Memory B cell (primary cell): ENCODE data around the gene EXOC6.
A peak's percentile ranks its signal among the peaks of the same experiment; 100 is the strongest.
"Not testable (repeated sequence)": the region's sequence is repeated elsewhere in the genome, so short reads cannot be mapped to it uniquely, and the experiment has no call there.

Experiments used
- ATAC-seq: fragments of 150-1000 bp; cut with Tn5 transposase; 2 replicates; pipeline ENCODE4 v1.10.0; 2021; ENCODE audit warnings: low read depth, mild to moderate bottlenecking, moderate library complexity
- DNase-seq, 2 donors: peaks; one replicate each; pipeline ENCODE4 v3.0.0; 2022; ENCODE audit warnings: low spot score in 2 of 2
- H3K27ac Mint-ChIP-seq: one replicate; pipeline ENCODE4 v1.8.0; 2022; ENCODE audit warnings: mild to moderate bottlenecking, moderate library complexity, mixed read lengths
- H3K27me3 Mint-ChIP-seq: one replicate; pipeline ENCODE4 v1.8.0; 2022; ENCODE audit warnings: mixed read lengths
- H3K36me3 Mint-ChIP-seq: one replicate; pipeline ENCODE4 v1.8.0; 2022; ENCODE audit warnings: mild to moderate bottlenecking, mixed read lengths
- H3K4me1 Mint-ChIP-seq: one replicate; pipeline ENCODE4 v1.8.0; 2022; ENCODE audit warnings: mixed read lengths
- H3K4me3 Mint-ChIP-seq: one replicate; pipeline ENCODE4 v1.8.0; 2022; ENCODE audit warnings: mild to moderate bottlenecking, moderate library complexity, mixed read lengths
- H3K9me3 Mint-ChIP-seq: one replicate; pipeline ENCODE4 v1.8.0; 2022; ENCODE audit warnings: mixed read lengths

EXOC6 gene

GRCh38 chr10:92914478-92915325, 66.4 kb downstream of the EXOC6 start:
- peaks cover 17% of the 10 kb centered on the region for H3K36me3 Mint-ChIP-seq
- no peaks in the 10 kb centered on the region for H3K9me3 Mint-ChIP-seq
- H3K4me3 Mint-ChIP-seq, result no peak overlapping the region
- peaks cover 2% of the 10 kb centered on the region for H3K4me1 Mint-ChIP-seq
- peak; percentile 25 to 34 for DNase-seq
- H3K27ac Mint-ChIP-seq, result no peak overlapping the region
- H3K27me3 Mint-ChIP-seq, result no peaks in the 10 kb centered on the region
- peak; percentile 78 for ATAC-seq

GRCh38 chr10:92915892-92916291, 67.6 kb downstream of the EXOC6 start:
- H3K4me1 Mint-ChIP-seq, result peaks cover 2% of the 10 kb centered on the region
- H3K4me3 Mint-ChIP-seq, result no peak overlapping the region
- H3K36me3 Mint-ChIP-seq, result peaks cover 19% of the 10 kb centered on the region
- peaks cover 3% of the 10 kb centered on the region for H3K9me3 Mint-ChIP-seq
- no peak for ATAC-seq
- H3K27me3 Mint-ChIP-seq, result no peaks in the 10 kb centered on the region
- no peak for DNase-seq
- no peak overlapping the region for H3K27ac Mint-ChIP-seq

GRCh38 chr10:92916433-92916832, 68.1 kb downstream of the EXOC6 start:
- no peak for DNase-seq
- Mint-ChIP-seq H3K27me3 (no peaks in the 10 kb centered on the region), H3K36me3 (peaks cover 20% of the 10 kb centered on the region), H3K27ac (no peak overlapping the region), H3K4me3 (no peak overlapping the region), H3K4me1 (peaks cover 2% of the 10 kb centered on the region), H3K9me3 (peaks cover 5% of the 10 kb centered on the region)
- no peak for ATAC-seq

GRCh38 chr10:92918603-92919002, 70.3 kb downstream of the EXOC6 start:
- DNase-seq (no peak), ATAC-seq (no peak)
- no peak overlapping the region for H3K4me3 Mint-ChIP-seq
- peaks cover 2% of the 10 kb centered on the region for H3K4me1 Mint-ChIP-seq
- peaks cover 5% of the 10 kb centered on the region for H3K9me3 Mint-ChIP-seq
- peak overlapping the region; percentile 46 for H3K27ac Mint-ChIP-seq
- H3K27me3 Mint-ChIP-seq, result no peaks in the 10 kb centered on the region
- H3K36me3 Mint-ChIP-seq, result peaks cover 22% of the 10 kb centered on the region

- Mint-ChIP-seq H3K27me3 (no peaks in the 10 kb centered on the region), H3K36me3 (peaks cover 20% of the 10 kb centered on the region), H3K4me1 (no peaks in the 10 kb centered on the region), H3K9me3 (peaks cover 5% of the 10 kb centered on the region), H3K4me3 (no peak overlapping the region), H3K27ac (no peak overlapping the region)
- ATAC-seq (no peak), DNase-seq (no peak)
Measured at GRCh38 chr10:92920866-92921265, 72.5 kb downstream of the EXOC6 start.

GRCh38 chr10:92923416-92923815, 75.1 kb downstream of the EXOC6 start:
- ATAC-seq, result no peak
- H3K27ac Mint-ChIP-seq, result no peak overlapping the region
- no peak overlapping the region for H3K4me3 Mint-ChIP-seq
- peaks cover 21% of the 10 kb centered on the region for H3K36me3 Mint-ChIP-seq
- no peak for DNase-seq
- no peaks in the 10 kb centered on the region for H3K27me3 Mint-ChIP-seq
- H3K9me3 Mint-ChIP-seq, result peaks cover 5% of the 10 kb centered on the region
- H3K4me1 Mint-ChIP-seq, result no peaks in the 10 kb centered on the region

GRCh38 chr10:92929896-92930295, 81.6 kb downstream of the EXOC6 start:
- no peaks in the 10 kb centered on the region for H3K9me3 Mint-ChIP-seq
- ATAC-seq, result no peak
- no peak overlapping the region for H3K4me3 Mint-ChIP-seq
- H3K27ac Mint-ChIP-seq, result no peak overlapping the region
- no peaks in the 10 kb centered on the region for H3K27me3 Mint-ChIP-seq
- DNase-seq, result no peak
- H3K4me1 Mint-ChIP-seq, result no peaks in the 10 kb centered on the region
- peaks cover 14% of the 10 kb centered on the region for H3K36me3 Mint-ChIP-seq

- ATAC-seq (no peak), DNase-seq (no peak)
- Mint-ChIP-seq H3K27me3 (no peaks in the 10 kb centered on the region), H3K4me3 (no peak overlapping the region), H3K4me1 (no peaks in the 10 kb centered on the region), H3K9me3 (no peaks in the 10 kb centered on the region), H3K36me3 (peaks cover 14% of the 10 kb centered on the region), H3K27ac (no peak overlapping the region)
Measured at GRCh38 chr10:92931597-92931996, 83.3 kb downstream of the EXOC6 start.

- Mint-ChIP-seq H3K9me3 (no peaks in the 10 kb centered on the region), H3K4me1 (no peaks in the 10 kb centered on the region), H3K4me3 (no peak overlapping the region), H3K36me3 (peaks cover 3% of the 10 kb centered on the region), H3K27ac (no peak overlapping the region), H3K27me3 (no peaks in the 10 kb centered on the region)
- no peak for ATAC-seq
- DNase-seq, result no peak
Measured at GRCh38 chr10:92937876-92938275, 89.6 kb downstream of the EXOC6 start.

GRCh38 chr10:92938841-92939240, 90.5 kb downstream of the EXOC6 start:
- ATAC-seq (no peak), DNase-seq (no peak)
- Mint-ChIP-seq H3K27me3 (no peaks in the 10 kb centered on the region), H3K4me3 (no peak overlapping the region), H3K9me3 (peaks cover 2% of the 10 kb centered on the region), H3K4me1 (no peaks in the 10 kb centered on the region), H3K36me3 (peaks cover 6% of the 10 kb centered on the region), H3K27ac (no peak overlapping the region)

GRCh38 chr10:92942226-92942625, 93.9 kb downstream of the EXOC6 start:
- ATAC-seq, result no peak
- peaks cover 2% of the 10 kb centered on the region for H3K9me3 Mint-ChIP-seq
- no peak for DNase-seq
- no peaks in the 10 kb centered on the region for H3K4me1 Mint-ChIP-seq
- no peak overlapping the region for H3K4me3 Mint-ChIP-seq
- no peak overlapping the region for H3K27ac Mint-ChIP-seq
- H3K36me3 Mint-ChIP-seq, result peaks cover 24% of the 10 kb centered on the region
- H3K27me3 Mint-ChIP-seq, result no peaks in the 10 kb centered on the region

- H3K27ac Mint-ChIP-seq, result no peak overlapping the region
- H3K9me3 Mint-ChIP-seq, result peaks cover 4% of the 10 kb centered on the region
- DNase-seq (no peak), ATAC-seq (no peak)
- no peaks in the 10 kb centered on the region for H3K27me3 Mint-ChIP-seq
- H3K4me3 Mint-ChIP-seq, result no peak overlapping the region
- peaks cover 42% of the 10 kb centered on the region for H3K36me3 Mint-ChIP-seq
- no peaks in the 10 kb centered on the region for H3K4me1 Mint-ChIP-seq
Measured at GRCh38 chr10:92946491-92946890, 98.2 kb downstream of the EXOC6 start.

GRCh38 chr10:92952573-92952972, 104.3 kb downstream of the EXOC6 start:
- H3K27ac Mint-ChIP-seq, H3K4me3 Mint-ChIP-seq, ATAC-seq: not testable (repeated sequence)

GRCh38 chr10:92957223-92958010, 109.1 kb downstream of the EXOC6 start:
- Mint-ChIP-seq H3K27me3 (no peaks in the 10 kb centered on the region), H3K4me3 (no peak overlapping the region), H3K36me3 (peaks cover 21% of the 10 kb centered on the region), H3K4me1 (no peaks in the 10 kb centered on the region), H3K9me3 (no peaks in the 10 kb centered on the region), H3K27ac (peak overlapping the region; percentile 1)
- DNase-seq, result no peak
- no peak for ATAC-seq

More at GRCh38 chr10:92952573-92952972, 104.3 kb downstream of the EXOC6 start:
- peaks cover 32% of the 10 kb centered on the region for H3K36me3 Mint-ChIP-seq
- DNase-seq, H3K9me3 Mint-ChIP-seq, H3K4me1 Mint-ChIP-seq, H3K27me3 Mint-ChIP-seq: not testable (repeated sequence)
